HepG2 (cell line): ENCODE measurements around the gene SIAH3. TPM values are rescaled to one million over a fixed set of nuclear protein-coding genes. Genes with fewer than 3 reads are reported as not detected.

Experiments
- ATAC-seq: fragments of 200-7000 bp; cut with Tn5 transposase; 3 replicates; pipeline ENCODE4 v1.9.1; 2020; ENCODE audit warnings: mild to moderate bottlenecking, moderate library complexity
- BruUV-seq: library from RNA; stranded (reverse); fragments of 400-500 nt; replicated peaks from 2 replicates; lab custom pipeline; 2021; lab: Mats Ljungman, UMichigan
- CTCF ChIA-PET: fragments of 300-600 bp; formaldehyde crosslinking; extraction: SDS; loops from one replicate; lab custom pipeline; 2021; ENCODE audit warnings: low total read pairs, inconsistent platforms, low intra/inter-chr PET ratio; lab: Yijun Ruan, JAX
- POLR2A ChIA-PET: fragments of 350-600 bp; sonication (Branson Sonifier 250); formaldehyde crosslinking; loops from one replicate; lab custom pipeline; 2020; ENCODE audit warnings: antibody characterized with exemption, inconsistent platforms; lab: Yijun Ruan, JAX
- DNase-seq: peaks from one replicate; pipeline ENCODE4 v3.0.0-alpha.2; 2015; ENCODE audit warnings: low spot score
- FAIRE-seq: peaks from 3 replicates; lab custom pipeline; 2011; peaks lifted over from hg19 to GRCh38; lab: Jason Lieb, UNC
- H2AFZ ChIP-seq: one replicate; pipeline ENCODE4 v1.6.1; 2011; ENCODE audit warnings: low read length, inconsistent platforms
- H3K27ac ChIP-seq: fragments of 300-600 bp; 3 replicates; pipeline ENCODE4 v1.8.0; 2011; ENCODE audit warnings: mixed run types, mild to moderate bottlenecking, mixed read lengths, low read length, inconsistent platforms; ENCODE audit not compliant: insufficient read depth; ENCODE audit errors: extremely low read length
- H3K27me3 ChIP-seq, 2 experiments: fragments of 200-600 bp in 1 of 2; 2 replicates in 1 of 2; 3 replicates in 1 of 2; pipeline versions ENCODE4 v1.6.0 to v1.8.0; 2011; ENCODE audit warnings: low read length in 2 of 2, mild to moderate bottlenecking in 2 of 2, moderate library complexity in 2 of 2, inconsistent platforms in 1 of 2; ENCODE audit not compliant: insufficient read depth in 2 of 2, control insufficient read depth in 1 of 2
- H3K36me3 ChIP-seq, 2 experiments: fragments of 200-600 bp in 1 of 2; replicated peaks in 1 of 2; 2 replicates in 1 of 2; 3 replicates in 1 of 2; pipeline versions ENCODE4 v1.5.1 to v1.8.0; 2011; ENCODE audit warnings: low read length in 2 of 2, inconsistent platforms in 1 of 2; ENCODE audit not compliant: insufficient read depth in 2 of 2, control insufficient read depth in 1 of 2
- H3K4me1 ChIP-seq: 2 replicates; pipeline ENCODE4 v1.5.1; 2012; ENCODE audit warnings: low read length, inconsistent platforms; ENCODE audit not compliant: insufficient read depth
- H3K4me2 ChIP-seq: 2 replicates; pipeline ENCODE4 v1.6.0; 2011; ENCODE audit warnings: low read depth, low read length, inconsistent platforms
- H3K4me3 ChIP-seq, 3 experiments: fragments of 200-600 bp in 1 of 3; sonication (generic), shearing (Covaris generic) in 1 of 3; replicated peaks in 1 of 3; 2 replicates each; pipeline ENCODE4 v1.5.1; 2011 to 2016; ENCODE audit warnings: low read length in 3 of 3, inconsistent platforms in 2 of 3, low read depth in 2 of 3, mild to moderate bottlenecking in 2 of 3, control low read depth in 1 of 3, mixed read lengths in 1 of 3; ENCODE audit not compliant: insufficient read depth in 1 of 3
- H3K79me2 ChIP-seq: one replicate; pipeline ENCODE4 v1.6.1; 2011; ENCODE audit warnings: low read length, inconsistent platforms; ENCODE audit not compliant: insufficient read depth
- H3K9ac ChIP-seq: 2 replicates; pipeline ENCODE4 v1.6.0; 2011; ENCODE audit warnings: mild to moderate bottlenecking, low read depth, low read length, inconsistent platforms; ENCODE audit not compliant: insufficient read depth
- H3K9me3 ChIP-seq: 2 replicates; pipeline ENCODE4 v1.5.1; 2012; ENCODE audit warnings: mild to moderate bottlenecking, low read length
- H4K20me1 ChIP-seq: 2 replicates; pipeline ENCODE4 v1.6.0; 2011; ENCODE audit warnings: inconsistent platforms, mild to moderate bottlenecking, low read length, moderate library complexity; ENCODE audit not compliant: insufficient read depth
- FOXK2 ChIP-seq: fragments of 450-650 bp; IDR thresholded peaks from 2 replicates; pipeline ENCODE4 v1.6.1; 2016
- GFI1 ChIP-seq: sonication (generic); formaldehyde crosslinking; IDR thresholded peaks from 2 replicates; pipeline ENCODE4 v1.5.0; 2020; ENCODE audit warnings: missing genetic modification reagents, mild to moderate bottlenecking, borderline replicate concordance
- HES4 ChIP-seq: sonication (generic); formaldehyde crosslinking; IDR thresholded peaks from 2 replicates; pipeline ENCODE4 v1.9.0; 2021; ENCODE audit warnings: mild to moderate bottlenecking, missing genetic modification reagents, borderline replicate concordance
- MATR3 ChIP-seq: sonication (generic); formaldehyde crosslinking; IDR thresholded peaks from 2 replicates; pipeline ENCODE4 v1.4.0; 2020; ENCODE audit warnings: missing genetic modification reagents
- ONECUT2 ChIP-seq: sonication (generic); formaldehyde crosslinking; IDR thresholded peaks from 2 replicates; pipeline ENCODE4 v1.4.0; 2020; ENCODE audit warnings: missing genetic modification reagents
- PAX8 ChIP-seq: sonication (generic); formaldehyde crosslinking; IDR thresholded peaks from 2 replicates; pipeline ENCODE4 v1.8.0; 2022; ENCODE audit warnings: mild to moderate bottlenecking, missing genetic modification reagents, borderline replicate concordance
- ZNF234 ChIP-seq: sonication (generic); formaldehyde crosslinking; conservative IDR thresholded peaks from 2 replicates; pipeline ENCODE4 v1.5.1; 2020; ENCODE audit warnings: mild to moderate bottlenecking, missing genetic modification reagents
- ZNF44 ChIP-seq: sonication (generic); formaldehyde crosslinking; IDR thresholded peaks from 2 replicates; pipeline ENCODE4 v1.5.1; 2020; ENCODE audit warnings: mild to moderate bottlenecking, missing genetic modification reagents
- WGBS: methylation state at CpG from one replicate; pipeline ENCODE4 v1.1.6; 2017; ENCODE audit warnings: low lambda C conversion rate; 5-methylcytosine and 5-hydroxymethylcytosine counted together
- in situ Hi-C: cut with HindIII; loops from 2 replicates; pipeline ENCODE4 v1.10.0; 2017; ENCODE audit warnings: low pct_unique_long_range_greater_than_20kb; ENCODE audit not compliant: extremely low pct_ligation_motif_present
- intact Hi-C: fragments of 100-400 bp; cut with micrococcal nuclease; formaldehyde crosslinking; loops from one replicate; pipeline ENCODE4 v1.10.0; 2022; ENCODE audit not compliant: unreplicated experiment
- polyA plus RNA-seq, 8 experiments: library from polyadenylated mRNA; depleted of rRNA in 3 of 8; stranded (reverse) in 7 of 8; unstranded in 1 of 8; fragments of >200 nt; fragmentation: Illumina TruSeq in 4 of 8; extraction: Trizol in 4 of 8; gene quantifications; 2 replicates each; pipeline versions ENCODE4 v1.2.1 to v1.2.3, GENCODE V29; 2011 to 2016; ENCODE audit warnings: low read depth in 4 of 8, missing spikeins in 1 of 8, mixed read lengths in 1 of 8; ENCODE audit not compliant: insufficient read depth in 1 of 8
- total RNA-seq, 5 experiments: library from RNA; depleted of rRNA; stranded (reverse); fragments of >200 nt; fragmentation: Illumina TruSeq; extraction: Trizol; gene quantifications; 2 replicates each; pipeline ENCODE4 v1.2.3, GENCODE V29; 2016; ENCODE audit warnings: low read depth in 1 of 5
- TF ChIP-seq, protein P1 (sequence below): sonication (generic); formaldehyde crosslinking; conservative IDR thresholded peaks from 2 replicates; pipeline ENCODE4 v1.5.0; 2020; ENCODE audit warnings: missing genetic modification reagents
- TF ChIP-seq, protein P2 (sequence below): sonication (generic); formaldehyde crosslinking; IDR thresholded peaks from 2 replicates; pipeline ENCODE4 v1.4.0; 2020; ENCODE audit warnings: missing genetic modification reagents
- TF ChIP-seq, protein P3 (sequence below): sonication (generic); formaldehyde crosslinking; IDR thresholded peaks from 2 replicates; pipeline ENCODE4 v1.9.0; 2021; ENCODE audit warnings: missing genetic modification reagents, borderline replicate concordance
- TF ChIP-seq, protein P4 (sequence below): IDR thresholded peaks from 2 replicates; pipeline ENCODE4 v1.6.1; 2016; ENCODE audit warnings: low read depth

SIAH3 gene
- total and polyA plus RNA-seq, 2 of the 13 experiments (the other 11 are each of a cell fraction or from before 2014, with no cell fraction given), result not detected

DNA sequence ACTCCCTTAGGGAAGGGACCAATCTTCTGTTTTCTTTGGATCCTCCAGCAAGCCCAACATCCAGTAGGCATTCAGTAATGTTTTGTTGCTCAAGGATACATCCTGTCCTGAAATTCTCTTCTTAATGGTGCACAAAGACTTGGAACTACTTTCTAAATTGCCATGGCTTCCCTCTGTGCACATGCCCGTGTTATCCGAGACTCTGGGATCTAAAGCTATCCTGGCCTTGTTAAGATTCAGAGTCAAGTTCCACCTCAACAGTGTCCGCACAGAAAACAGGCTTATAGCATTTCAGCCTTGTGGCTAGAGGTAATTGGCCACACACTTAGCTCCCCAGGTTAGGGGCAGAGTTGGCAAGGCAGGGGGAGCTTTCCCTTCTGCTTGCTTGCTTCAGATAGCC is 77.6 kb downstream of the SIAH3 start:
- Histone ChIP-seq H2AFZ (no peak overlapping the region), H3K79me2 (no peaks in the 10 kb centered on the region), H3K4me3 (no peak overlapping the region), H3K27me3 (no peaks in the 10 kb centered on the region), H3K36me3 (no peaks in the 10 kb centered on the region), H3K9ac (no peak overlapping the region), H3K27ac (no peak overlapping the region), H3K4me2 (no peak overlapping the region), H4K20me1 (no peaks in the 10 kb centered on the region), H3K9me3 (0 out of 2 replicates have a peak, but pooled peaks cover 5% of the 10 kb centered on the region), H3K4me1 (no peaks in the 10 kb centered on the region)
- BruUV-seq, result no TSS peak
- 66% methylated on average over 3 of the region's 3 CpGs for WGBS
- FAIRE-seq, result no peak
- intact Hi-C loops (no loop called here), in situ Hi-C loops (no loop called here)
- no peak for DNase-seq
- ChIA-PET POLR2A (no interaction called here), CTCF (no interaction called here)
- no peak for ATAC-seq
- TF ChIP-seq, protein P1, sequence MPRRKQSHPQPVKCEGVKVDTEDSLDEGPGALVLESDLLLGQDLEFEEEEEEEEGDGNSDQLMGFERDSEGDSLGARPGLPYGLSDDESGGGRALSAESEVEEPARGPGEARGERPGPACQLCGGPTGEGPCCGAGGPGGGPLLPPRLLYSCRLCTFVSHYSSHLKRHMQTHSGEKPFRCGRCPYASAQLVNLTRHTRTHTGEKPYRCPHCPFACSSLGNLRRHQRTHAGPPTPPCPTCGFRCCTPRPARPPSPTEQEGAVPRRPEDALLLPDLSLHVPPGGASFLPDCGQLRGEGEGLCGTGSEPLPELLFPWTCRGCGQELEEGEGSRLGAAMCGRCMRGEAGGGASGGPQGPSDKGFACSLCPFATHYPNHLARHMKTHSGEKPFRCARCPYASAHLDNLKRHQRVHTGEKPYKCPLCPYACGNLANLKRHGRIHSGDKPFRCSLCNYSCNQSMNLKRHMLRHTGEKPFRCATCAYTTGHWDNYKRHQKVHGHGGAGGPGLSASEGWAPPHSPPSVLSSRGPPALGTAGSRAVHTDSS, result no peak
- no peak for TF ChIP-seq ZNF44

DNA sequence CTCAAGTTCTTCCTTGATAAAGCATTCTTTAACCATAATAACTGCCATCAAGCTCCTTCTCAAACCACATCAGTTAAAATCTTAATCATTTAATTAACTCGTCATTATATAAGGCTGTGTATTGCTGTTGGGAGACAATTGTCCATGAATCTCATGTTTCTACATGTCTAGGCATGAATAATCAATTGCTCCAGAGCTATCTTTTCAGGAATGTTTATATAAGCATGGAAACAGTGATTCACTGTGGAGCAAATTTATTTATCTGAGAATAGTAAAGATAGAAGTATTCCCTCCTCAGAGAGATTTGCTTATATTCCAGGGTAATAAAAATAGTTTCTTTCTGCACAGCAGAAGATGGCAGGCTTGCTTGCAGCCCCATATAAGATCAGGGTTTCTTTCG is 78.3 kb downstream of the SIAH3 start:
- H3K27me3 ChIP-seq, result no peaks in the 10 kb centered on the region
- ChIA-PET CTCF (no interaction called here), POLR2A (no interaction called here)
- no peak overlapping the region for H2AFZ ChIP-seq
- 0% methylated on average over 2 of the region's 2 CpGs for WGBS
- H3K4me1 ChIP-seq, result no peaks in the 10 kb centered on the region
- H3K79me2 ChIP-seq, result no peaks in the 10 kb centered on the region
- TF ChIP-seq, protein P2, sequence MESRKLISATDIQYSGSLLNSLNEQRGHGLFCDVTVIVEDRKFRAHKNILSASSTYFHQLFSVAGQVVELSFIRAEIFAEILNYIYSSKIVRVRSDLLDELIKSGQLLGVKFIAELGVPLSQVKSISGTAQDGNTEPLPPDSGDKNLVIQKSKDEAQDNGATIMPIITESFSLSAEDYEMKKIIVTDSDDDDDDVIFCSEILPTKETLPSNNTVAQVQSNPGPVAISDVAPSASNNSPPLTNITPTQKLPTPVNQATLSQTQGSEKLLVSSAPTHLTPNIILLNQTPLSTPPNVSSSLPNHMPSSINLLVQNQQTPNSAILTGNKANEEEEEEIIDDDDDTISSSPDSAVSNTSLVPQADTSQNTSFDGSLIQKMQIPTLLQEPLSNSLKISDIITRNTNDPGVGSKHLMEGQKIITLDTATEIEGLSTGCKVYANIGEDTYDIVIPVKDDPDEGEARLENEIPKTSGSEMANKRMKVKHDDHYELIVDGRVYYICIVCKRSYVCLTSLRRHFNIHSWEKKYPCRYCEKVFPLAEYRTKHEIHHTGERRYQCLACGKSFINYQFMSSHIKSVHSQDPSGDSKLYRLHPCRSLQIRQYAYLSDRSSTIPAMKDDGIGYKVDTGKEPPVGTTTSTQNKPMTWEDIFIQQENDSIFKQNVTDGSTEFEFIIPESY (CRISPR knock-in tag), result no peak
- no peak for TF ChIP-seq ZNF234
- TF ChIP-seq ONECUT2 (CRISPR knock-in tag), result no peak
- no peak for TF ChIP-seq FOXK2
- TF ChIP-seq, protein P3, sequence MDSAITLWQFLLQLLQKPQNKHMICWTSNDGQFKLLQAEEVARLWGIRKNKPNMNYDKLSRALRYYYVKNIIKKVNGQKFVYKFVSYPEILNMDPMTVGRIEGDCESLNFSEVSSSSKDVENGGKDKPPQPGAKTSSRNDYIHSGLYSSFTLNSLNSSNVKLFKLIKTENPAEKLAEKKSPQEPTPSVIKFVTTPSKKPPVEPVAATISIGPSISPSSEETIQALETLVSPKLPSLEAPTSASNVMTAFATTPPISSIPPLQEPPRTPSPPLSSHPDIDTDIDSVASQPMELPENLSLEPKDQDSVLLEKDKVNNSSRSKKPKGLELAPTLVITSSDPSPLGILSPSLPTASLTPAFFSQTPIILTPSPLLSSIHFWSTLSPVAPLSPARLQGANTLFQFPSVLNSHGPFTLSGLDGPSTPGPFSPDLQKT (CRISPR knock-in tag), result no peak
- TF ChIP-seq GFI1 (CRISPR knock-in tag), result no peak
- TF ChIP-seq, protein P4, sequence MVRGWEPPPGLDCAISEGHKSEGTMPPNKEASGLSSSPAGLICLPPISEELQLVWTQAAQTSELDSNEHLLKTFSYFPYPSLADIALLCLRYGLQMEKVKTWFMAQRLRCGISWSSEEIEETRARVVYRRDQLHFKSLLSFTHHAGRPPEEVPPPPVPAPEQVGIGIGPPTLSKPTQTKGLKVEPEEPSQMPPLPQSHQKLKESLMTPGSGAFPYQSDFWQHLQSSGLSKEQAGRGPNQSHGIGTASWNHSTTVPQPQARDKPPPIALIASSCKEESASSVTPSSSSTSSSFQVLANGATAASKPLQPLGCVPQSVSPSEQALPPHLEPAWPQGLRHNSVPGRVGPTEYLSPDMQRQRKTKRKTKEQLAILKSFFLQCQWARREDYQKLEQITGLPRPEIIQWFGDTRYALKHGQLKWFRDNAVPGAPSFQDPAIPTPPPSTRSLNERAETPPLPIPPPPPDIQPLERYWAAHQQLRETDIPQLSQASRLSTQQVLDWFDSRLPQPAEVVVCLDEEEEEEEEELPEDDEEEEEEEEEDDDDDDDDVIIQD (CRISPR knock-in tag), result no peak
- TF ChIP-seq HES4 (CRISPR knock-in tag), result no peak
- no peak for TF ChIP-seq PAX8 (CRISPR knock-in tag)
- TF ChIP-seq MATR3 (CRISPR knock-in tag), result no peak
- BruUV-seq, result no TSS peak
- in situ Hi-C loops, result no loop called here
- H3K4me3 ChIP-seq, result no peak overlapping the region
- no peak for DNase-seq
- FAIRE-seq, result no peak
- no peaks in the 10 kb centered on the region for H4K20me1 ChIP-seq
- no peak overlapping the region for H3K4me2 ChIP-seq
- no peaks in the 10 kb centered on the region for H3K36me3 ChIP-seq
- intact Hi-C loops, result no loop called here
- no peak overlapping the region for H3K9ac ChIP-seq
- no peak overlapping the region for H3K27ac ChIP-seq
- no peak for ATAC-seq
- H3K9me3 ChIP-seq, result 0 out of 2 replicates have a peak, but pooled peaks cover 5% of the 10 kb centered on the region
